Fibroblast of lung (primary cell): ENCODE measurements around the gene C6orf15. TPM values are rescaled to one million over a fixed set of nuclear protein-coding genes. Genes with fewer than 3 reads are reported as not detected.

ENCODE experiments used
- DNase-seq, 2 donors: peaks; one replicate each; pipeline versions ENCODE4 v3.0.0 to v3.0.0-alpha.2; 2010; ENCODE audit warnings: low read depth in 2 of 2
- H2AFZ ChIP-seq: 2 replicates; pipeline ENCODE4 v1.5.1; 2012; ENCODE audit warnings: low read length, control low read depth, inconsistent platforms
- H3K27ac ChIP-seq: 2 replicates; pipeline ENCODE4 v1.5.1; 2011; ENCODE audit warnings: low read length, control low read depth; ENCODE audit not compliant: insufficient read depth
- H3K27me3 ChIP-seq: 2 replicates; pipeline ENCODE4 v1.5.1; 2011; ENCODE audit warnings: mild to moderate bottlenecking, low read length; ENCODE audit not compliant: control insufficient read depth, insufficient read depth
- H3K36me3 ChIP-seq: 2 replicates; pipeline ENCODE4 v1.5.1; 2011; ENCODE audit warnings: low read length; ENCODE audit not compliant: control insufficient read depth, insufficient read depth
- H3K4me1 ChIP-seq: 2 replicates; pipeline ENCODE4 v1.5.1; 2011; ENCODE audit warnings: low read length; ENCODE audit not compliant: control insufficient read depth, insufficient read depth; ENCODE audit errors: extremely low read depth
- H3K4me2 ChIP-seq: 2 replicates; pipeline ENCODE4 v1.5.1; 2011; ENCODE audit warnings: low read length, control low read depth; ENCODE audit not compliant: insufficient read depth; ENCODE audit errors: extremely low read depth
- H3K4me3 ChIP-seq, 4 experiments: fragments of 200-600 bp in 1 of 4; sonication (generic) in 1 of 4; replicated peaks in 1 of 4; 2 replicates each; pipeline ENCODE4 v1.5.1; 2011 to 2016; ENCODE audit warnings: low read length in 4 of 4, low read depth in 3 of 4, mild to moderate bottlenecking in 3 of 4, control low read depth in 2 of 4, inconsistent platforms in 1 of 4, mixed read lengths in 1 of 4; ENCODE audit not compliant: insufficient read depth in 1 of 4; ENCODE audit errors: control extremely low read depth in 1 of 4
- H3K79me2 ChIP-seq: 2 replicates; pipeline ENCODE4 v1.5.1; 2012; ENCODE audit warnings: mild to moderate bottlenecking, low read length, inconsistent platforms; ENCODE audit not compliant: control insufficient read depth, insufficient read depth
- H3K9ac ChIP-seq: 2 replicates; pipeline ENCODE4 v1.5.1; 2011; ENCODE audit warnings: mild to moderate bottlenecking, low read length, control low read depth; ENCODE audit not compliant: insufficient read depth
- H3K9me3 ChIP-seq: 2 replicates; pipeline ENCODE4 v1.5.1; 2012; ENCODE audit warnings: low read depth, low read length; ENCODE audit not compliant: control insufficient read depth, insufficient read depth
- H4K20me1 ChIP-seq: 2 replicates; pipeline ENCODE4 v1.5.1; 2011; ENCODE audit warnings: low read length; ENCODE audit not compliant: control insufficient read depth, insufficient read depth; ENCODE audit errors: extremely low read depth
- EZH2 ChIP-seq: IDR thresholded peaks from 2 replicates; pipeline ENCODE4 v1.5.1; 2012; ENCODE audit warnings: low read length, control low read depth, mild to moderate bottlenecking; ENCODE audit errors: missing control alignments
- polyA plus RNA-seq, 2 donors: library from polyadenylated mRNA; depleted of rRNA in 1 of 2; stranded (reverse) in 1 of 2; unstranded in 1 of 2; fragments of >200 nt; gene quantifications; 2 replicates each; pipeline ENCODE4 v1.2.1, GENCODE V29; 2011 to 2012; ENCODE audit warnings: missing spikeins in 1 of 2
- total RNA-seq: library from RNA; depleted of rRNA; stranded (reverse); fragments of >200 nt; gene quantifications from 2 replicates; pipeline ENCODE4 v1.2.1, GENCODE V29; 2014
- TF ChIP-seq, protein P1 (sequence below), 2 donors: IDR thresholded peaks in 1 of 2; conservative IDR thresholded peaks in 1 of 2; 1 replicate in 1 of 2; 2 replicates in 1 of 2; pipeline ENCODE4 v1.5.1; 2011 to 2012; ENCODE audit warnings: low read length in 2 of 2, control low read depth in 1 of 2, inconsistent platforms in 1 of 2, low read depth in 1 of 2, mild to moderate bottlenecking in 1 of 2

Gene C6orf15
- total and polyA plus RNA-seq, 2 donors (not counting 1 experiment from before 2014, with no cell fraction given): not detected

DNA sequence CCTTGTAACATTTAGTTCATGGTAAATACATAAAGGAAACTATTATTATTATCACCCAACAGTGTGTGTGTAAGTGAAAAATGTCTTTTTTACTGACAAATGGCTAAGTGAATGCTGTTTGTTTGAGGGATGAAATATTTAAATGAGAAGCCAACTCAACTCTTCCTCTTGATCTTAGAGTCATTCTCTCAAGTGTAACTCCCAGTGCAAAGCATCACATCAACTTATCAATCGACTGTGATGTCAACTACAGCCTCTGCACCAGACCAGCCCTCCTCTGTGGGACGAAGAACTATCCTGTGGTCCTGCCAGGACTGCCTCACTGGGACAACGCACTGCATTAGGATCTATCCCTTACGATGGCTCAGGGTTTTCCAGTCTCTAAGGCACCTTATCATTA lies 5.3 kb downstream of the C6orf15 start:
- Histone ChIP-seq H3K4me3 (no peak overlapping the region), H3K79me2 (no peaks in the 10 kb centered on the region), H3K4me2 (no peak overlapping the region), H4K20me1 (no peaks in the 10 kb centered on the region), H3K36me3 (no peaks in the 10 kb centered on the region), H3K27ac (no peak overlapping the region), H3K4me1 (no peaks in the 10 kb centered on the region), H3K27me3 (peaks cover 17% of the 10 kb centered on the region), H2AFZ (no peak overlapping the region), H3K9ac (no peak overlapping the region), H3K9me3 (no peaks in the 10 kb centered on the region)
- DNase-seq: no peak
- TF ChIP-seq, protein P1, sequence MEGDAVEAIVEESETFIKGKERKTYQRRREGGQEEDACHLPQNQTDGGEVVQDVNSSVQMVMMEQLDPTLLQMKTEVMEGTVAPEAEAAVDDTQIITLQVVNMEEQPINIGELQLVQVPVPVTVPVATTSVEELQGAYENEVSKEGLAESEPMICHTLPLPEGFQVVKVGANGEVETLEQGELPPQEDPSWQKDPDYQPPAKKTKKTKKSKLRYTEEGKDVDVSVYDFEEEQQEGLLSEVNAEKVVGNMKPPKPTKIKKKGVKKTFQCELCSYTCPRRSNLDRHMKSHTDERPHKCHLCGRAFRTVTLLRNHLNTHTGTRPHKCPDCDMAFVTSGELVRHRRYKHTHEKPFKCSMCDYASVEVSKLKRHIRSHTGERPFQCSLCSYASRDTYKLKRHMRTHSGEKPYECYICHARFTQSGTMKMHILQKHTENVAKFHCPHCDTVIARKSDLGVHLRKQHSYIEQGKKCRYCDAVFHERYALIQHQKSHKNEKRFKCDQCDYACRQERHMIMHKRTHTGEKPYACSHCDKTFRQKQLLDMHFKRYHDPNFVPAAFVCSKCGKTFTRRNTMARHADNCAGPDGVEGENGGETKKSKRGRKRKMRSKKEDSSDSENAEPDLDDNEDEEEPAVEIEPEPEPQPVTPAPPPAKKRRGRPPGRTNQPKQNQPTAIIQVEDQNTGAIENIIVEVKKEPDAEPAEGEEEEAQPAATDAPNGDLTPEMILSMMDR (conservative IDR thresholded peaks at IDR 0.05 in 1 of 2, IDR thresholded peaks at IDR 0.05 in 1 of 2; ENCODE audit: low read depth in 1 of 2, low read length in 2 of 2): no peak
- TF ChIP-seq EZH2: no peak

DNA sequence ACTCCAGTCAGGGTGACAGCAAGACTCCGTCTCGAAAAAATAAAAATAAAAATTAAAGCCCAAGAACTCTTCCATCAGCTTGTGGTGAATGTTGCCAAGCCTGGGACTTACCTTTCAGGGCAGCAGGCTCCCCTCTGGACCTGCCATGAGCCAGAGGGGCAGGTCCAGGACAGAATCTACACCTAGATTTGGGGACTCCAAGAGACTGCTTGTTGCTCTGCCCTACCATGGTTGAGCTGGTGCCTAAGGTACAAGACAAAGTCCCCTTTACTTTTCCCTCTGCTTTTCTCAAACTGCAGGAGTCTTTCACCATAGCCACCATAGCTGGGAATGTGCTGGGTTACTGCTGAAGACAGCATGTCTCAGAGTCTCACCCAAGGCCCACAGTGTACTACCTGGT lies 9.2 kb downstream of the C6orf15 start:
- Histone ChIP-seq H4K20me1 (no peaks in the 10 kb centered on the region), H3K9me3 (no peaks in the 10 kb centered on the region), H3K4me3 (no peak overlapping the region), H3K79me2 (no peaks in the 10 kb centered on the region), H3K27me3 (peaks cover 4% of the 10 kb centered on the region), H3K4me1 (no peaks in the 10 kb centered on the region), H3K27ac (no peak overlapping the region), H3K36me3 (no peaks in the 10 kb centered on the region), H3K9ac (no peak overlapping the region), H3K4me2 (no peak overlapping the region), H2AFZ (no peak overlapping the region)
- no peak for DNase-seq
- TF ChIP-seq, protein P1 (conservative IDR thresholded peaks at IDR 0.05 in 1 of 2, IDR thresholded peaks at IDR 0.05 in 1 of 2; ENCODE audit: low read depth in 1 of 2, low read length in 2 of 2): no peak
- no peak for TF ChIP-seq EZH2

DNA sequence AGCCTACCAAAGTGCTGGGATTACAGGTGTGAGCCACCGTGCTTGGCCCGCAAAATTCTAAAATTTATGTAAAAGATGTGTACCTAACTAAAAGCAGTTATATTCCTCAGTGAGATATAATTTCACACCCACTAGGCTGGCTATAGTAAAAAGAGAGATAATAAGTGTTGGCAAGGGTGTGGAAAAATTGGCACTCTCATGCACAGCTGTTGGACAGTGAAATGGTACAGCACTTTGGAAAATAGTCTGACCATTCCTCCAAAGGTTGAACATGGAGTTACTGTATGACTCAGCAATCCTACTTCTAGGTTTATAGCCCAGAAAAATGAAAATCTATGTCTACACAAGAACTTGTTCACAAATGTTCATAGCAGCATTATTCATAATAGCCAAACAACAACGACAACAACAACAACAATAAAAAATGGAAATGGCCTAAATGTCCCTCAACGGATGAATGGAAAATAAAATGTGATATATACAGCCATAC lies 13.9 kb downstream of the C6orf15 start:
- Histone ChIP-seq H3K4me1 (no peaks in the 10 kb centered on the region), H3K4me2 (no peak overlapping the region), H3K4me3 (no peak overlapping the region), H3K27ac (no peak overlapping the region), H3K27me3 (no peaks in the 10 kb centered on the region), H3K9me3 (no peaks in the 10 kb centered on the region), H2AFZ (no peak overlapping the region), H3K9ac (no peak overlapping the region), H4K20me1 (no peaks in the 10 kb centered on the region), H3K36me3 (no peaks in the 10 kb centered on the region), H3K79me2 (no peaks in the 10 kb centered on the region)
- TF ChIP-seq, protein P1 (conservative IDR thresholded peaks at IDR 0.05 in 1 of 2, IDR thresholded peaks at IDR 0.05 in 1 of 2; ENCODE audit: low read depth in 1 of 2, low read length in 2 of 2): no peak
- no peak for TF ChIP-seq EZH2
- no peak for DNase-seq
